Measurements from ENCODE around the gene ZNF597.

ZNF597 gene

DNA sequence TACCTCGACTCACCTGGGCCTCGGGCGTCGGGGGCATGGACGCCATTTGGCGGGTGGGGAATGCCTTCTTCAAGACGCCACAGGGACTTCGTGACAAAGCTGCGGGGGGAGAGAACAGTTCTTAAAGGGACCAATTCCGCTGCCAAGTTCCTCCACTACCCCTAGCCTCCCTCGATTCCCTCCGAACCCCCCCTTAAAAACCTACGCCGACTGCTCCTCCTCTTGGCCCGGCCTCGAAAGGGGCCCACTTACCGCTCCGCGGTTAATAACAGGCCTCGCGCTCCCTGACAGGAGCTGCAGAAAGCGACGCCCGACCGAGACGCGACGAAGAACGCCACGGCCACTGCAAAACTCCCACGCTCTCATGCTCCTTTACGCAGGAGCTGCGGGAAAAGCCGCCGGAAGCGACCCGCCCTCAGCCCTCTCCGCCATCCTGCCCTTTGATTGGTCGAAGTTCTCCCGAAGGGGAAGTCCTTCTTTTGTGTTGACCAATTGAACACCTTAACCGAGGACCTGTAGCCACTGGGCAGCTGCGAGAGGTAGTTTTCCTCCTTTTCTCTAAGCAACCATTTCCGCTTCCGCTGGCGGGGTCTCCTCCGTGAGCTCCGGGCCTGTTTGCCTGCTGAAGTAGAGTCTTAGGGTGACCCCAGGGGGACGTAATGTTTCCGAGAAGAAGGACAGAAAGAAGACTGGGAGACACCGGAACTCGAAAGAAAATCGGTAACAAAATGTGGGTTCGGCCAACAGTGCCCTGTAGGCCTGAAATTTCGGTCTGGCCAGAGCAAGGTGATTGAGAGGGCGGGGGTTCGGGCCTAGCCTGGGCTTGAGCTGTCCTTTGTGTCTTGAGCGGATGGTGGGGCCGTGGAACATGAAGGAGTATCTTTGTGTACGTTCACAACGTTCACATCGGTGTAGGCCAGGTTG is at the start of gene ZNF597, which contains the start of gene NAA60:
TSS of gene ZNF597 (minus strand) at position 397 of the 924 bp plus-strand sequence. CDS start at position 46, 351 bp downstream.
TSS of gene NAA60 (plus strand) at position 573 of the 924 bp plus-strand sequence. CDS start 32,548 bp downstream, outside the sequence.
- DNase-seq (ENCODE audit: low read depth in 2 of 2): peak; percentile 49 to 55

DNA sequence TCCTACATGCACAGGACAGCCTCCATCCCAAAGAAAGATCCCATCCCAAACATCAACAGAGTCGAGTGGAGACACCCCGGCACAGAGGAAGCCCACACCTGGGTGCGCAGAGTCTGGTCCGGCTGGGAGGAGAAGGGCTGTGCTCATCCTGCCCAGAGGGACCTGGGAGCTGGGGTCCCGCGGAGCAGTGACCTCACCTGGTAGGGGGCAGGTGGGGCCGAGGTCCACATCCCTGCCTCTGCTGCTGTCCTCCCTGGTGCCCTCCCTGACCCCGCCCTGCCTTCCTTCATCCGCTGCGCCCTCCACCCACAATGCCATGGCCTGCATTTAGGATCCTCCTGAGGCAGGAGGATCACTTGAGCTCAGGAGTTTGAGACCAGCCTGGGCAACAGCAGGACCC is 49.1 kb upstream of the ZNF597 start:
- no peak for DNase-seq (ENCODE audit: low read depth in 2 of 2)

GRCh38 chr16:3490911-3491629 is 47.8 kb upstream of the ZNF597 start:
- DNase-seq (ENCODE audit: low read depth in 2 of 2): no peak

- no peak for DNase-seq (ENCODE audit: low read depth in 2 of 2)
Observed at GRCh38 chr16:3488801-3489200, 45.5 kb upstream of the ZNF597 start.

DNA sequence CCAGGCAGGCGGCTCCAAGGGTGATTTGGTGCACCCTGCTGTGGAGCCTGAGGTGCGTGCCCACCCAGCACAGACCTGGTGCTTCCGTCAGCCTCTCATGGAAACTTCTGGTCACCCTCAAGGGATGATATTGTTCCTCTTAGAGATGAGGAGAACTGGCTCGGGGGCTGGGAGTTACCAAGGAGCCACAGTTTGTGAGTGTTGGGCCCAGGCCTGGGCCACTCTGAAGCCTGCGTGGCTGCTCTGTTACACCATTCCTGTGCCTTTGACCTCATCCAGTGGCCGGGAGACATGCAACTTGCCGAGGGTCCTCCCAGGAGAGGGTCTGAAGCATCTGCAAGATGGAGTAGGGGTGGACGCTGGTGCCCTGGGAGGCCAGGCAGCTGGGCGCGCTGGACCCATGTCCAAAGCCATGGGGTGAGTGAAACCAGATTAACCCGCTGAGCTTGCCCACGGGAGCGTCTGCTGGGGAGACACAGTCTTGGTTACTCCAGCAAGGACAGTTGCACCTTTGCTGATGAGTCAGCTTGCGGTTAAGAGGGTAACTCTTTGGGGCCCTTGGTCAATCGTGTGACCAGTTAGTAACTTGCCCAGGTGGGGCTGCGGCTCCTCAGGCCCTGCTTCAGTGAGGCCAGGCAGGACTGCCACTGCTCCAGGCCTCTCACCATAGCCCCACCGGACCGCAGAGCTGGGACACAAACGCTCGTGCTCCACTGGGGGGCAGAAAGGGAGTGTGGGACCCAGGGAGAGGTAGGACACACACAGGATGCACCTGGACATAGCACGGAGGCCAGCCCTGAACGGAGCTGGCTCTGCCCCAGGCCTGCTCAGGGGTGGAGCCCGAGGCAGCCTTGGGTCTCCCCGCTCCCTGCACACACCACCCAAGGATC is 44.5 kb upstream of the ZNF597 start:
- DNase-seq (ENCODE audit: low read depth in 2 of 2): no peak

- DNase-seq (ENCODE audit: low read depth in 2 of 2): no peak
Observed at GRCh38 chr16:3486506-3487215, 43.4 kb upstream of the ZNF597 start.

DNA sequence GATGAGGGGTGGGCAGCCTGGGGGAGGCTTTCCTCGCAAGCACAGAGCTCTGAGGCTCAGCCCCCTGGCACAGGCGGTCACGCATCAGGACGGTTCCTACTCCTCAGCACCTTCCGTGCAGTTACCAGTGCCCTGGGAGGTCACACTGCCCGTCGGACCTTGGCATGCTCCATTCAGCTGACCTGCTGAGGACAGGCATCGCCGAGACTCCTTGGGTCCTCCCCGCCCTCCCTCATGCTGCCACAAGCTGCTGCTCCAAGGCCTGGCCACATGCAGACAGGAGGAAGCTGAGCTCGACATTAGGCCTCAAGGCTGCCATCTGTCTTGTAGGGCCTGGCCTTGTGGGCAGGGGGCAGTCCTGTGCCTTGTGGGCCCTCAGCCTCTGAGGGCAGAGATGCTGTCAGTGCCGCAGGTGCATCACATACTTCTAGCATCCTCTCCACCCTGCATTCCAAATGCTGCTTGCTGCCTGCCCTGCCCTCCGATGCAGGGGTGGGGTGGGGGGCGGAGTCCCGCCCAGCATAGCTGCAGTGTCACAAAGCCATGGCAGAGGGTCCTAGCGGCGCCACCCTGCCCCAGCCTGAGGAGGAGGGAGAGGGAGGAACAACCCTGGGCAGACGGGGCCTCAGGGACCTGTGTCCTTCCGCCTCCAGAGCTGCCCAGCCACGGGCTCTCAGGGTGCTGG is 42.7 kb upstream of the ZNF597 start:
- no peak for DNase-seq (ENCODE audit: low read depth in 2 of 2)

- DNase-seq (ENCODE audit: low read depth in 2 of 2): no peak
Observed at GRCh38 chr16:3485097-3485745, 41.9 kb upstream of the ZNF597 start.

GRCh38 chr16:3484318-3485096 is 41.2 kb upstream of the ZNF597 start:
- no peak for DNase-seq (ENCODE audit: low read depth in 2 of 2)

DNA sequence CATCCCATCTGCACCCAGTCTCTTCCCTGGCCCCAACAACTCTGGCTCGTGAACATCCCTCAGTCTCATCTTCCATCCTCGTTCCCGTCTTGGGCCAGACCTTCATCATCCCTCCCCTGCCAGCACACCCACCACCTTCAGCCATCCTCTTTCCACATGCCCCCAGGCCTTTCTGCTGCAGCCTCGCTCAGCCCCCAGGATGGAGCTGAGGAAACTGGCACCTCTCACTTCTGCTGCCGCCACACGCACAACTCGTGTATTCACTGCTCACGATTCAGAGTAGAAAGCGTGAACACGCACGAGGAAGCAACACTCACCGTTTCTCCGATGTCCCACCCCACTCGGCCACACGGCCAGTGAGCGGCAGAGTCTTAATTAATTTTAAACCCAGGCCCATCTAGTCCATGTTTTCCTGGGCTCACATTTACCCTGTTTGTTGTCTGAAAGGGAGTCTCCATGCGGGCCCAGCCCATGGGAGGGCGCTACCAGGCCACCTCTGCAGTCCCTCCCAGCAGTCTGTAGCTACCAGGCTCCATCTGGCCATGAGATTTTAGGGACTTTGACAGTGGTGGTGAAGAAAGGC is 39.4 kb upstream of the ZNF597 start:
- DNase-seq (ENCODE audit: low read depth in 2 of 2): no peak

- no peak for DNase-seq (ENCODE audit: low read depth in 2 of 2)
Observed at GRCh38 chr16:3481696-3482658, 38.7 kb upstream of the ZNF597 start.

GRCh38 chr16:3480901-3481695 is 37.8 kb upstream of the ZNF597 start:
- no peak for DNase-seq (ENCODE audit: low read depth in 2 of 2)

GRCh38 chr16:3479654-3480216 is 36.4 kb upstream of the ZNF597 start:
- DNase-seq (ENCODE audit: low read depth in 2 of 2): no peak

DNA sequence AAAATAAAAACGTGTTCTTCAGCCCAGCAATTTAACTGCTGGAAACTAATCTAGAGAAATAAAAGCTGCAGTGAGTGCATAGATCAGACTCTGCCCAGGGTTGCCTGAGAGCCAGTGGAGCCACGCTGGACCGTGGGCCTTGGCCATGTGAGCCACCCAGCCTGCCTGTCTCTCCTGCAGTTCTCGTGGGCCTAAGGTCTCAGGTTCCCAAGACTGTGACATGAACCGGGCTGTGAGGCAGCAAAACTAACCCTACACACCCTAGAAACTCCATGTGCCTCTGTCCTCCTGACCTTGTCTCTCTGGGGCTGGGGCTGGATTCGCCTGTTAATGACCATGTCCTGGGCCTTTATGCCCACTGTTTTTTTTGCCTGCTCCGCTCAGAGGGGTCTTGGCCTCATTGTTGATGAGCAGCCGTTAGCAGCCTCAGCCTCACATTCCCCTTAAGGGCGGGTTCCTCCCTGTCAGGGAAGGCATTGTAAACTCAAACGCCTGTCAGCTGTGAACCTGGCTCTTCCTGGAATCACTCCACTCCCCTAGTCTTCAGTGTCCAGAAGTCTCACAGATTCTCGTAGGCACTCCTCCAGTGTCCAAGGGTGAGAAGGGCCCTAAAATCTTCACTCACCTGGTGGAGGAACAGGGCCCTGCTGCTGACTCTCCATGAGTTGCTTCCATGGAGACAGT is 35.1 kb upstream of the ZNF597 start:
- DNase-seq (ENCODE audit: low read depth in 2 of 2): no peak

DNA sequence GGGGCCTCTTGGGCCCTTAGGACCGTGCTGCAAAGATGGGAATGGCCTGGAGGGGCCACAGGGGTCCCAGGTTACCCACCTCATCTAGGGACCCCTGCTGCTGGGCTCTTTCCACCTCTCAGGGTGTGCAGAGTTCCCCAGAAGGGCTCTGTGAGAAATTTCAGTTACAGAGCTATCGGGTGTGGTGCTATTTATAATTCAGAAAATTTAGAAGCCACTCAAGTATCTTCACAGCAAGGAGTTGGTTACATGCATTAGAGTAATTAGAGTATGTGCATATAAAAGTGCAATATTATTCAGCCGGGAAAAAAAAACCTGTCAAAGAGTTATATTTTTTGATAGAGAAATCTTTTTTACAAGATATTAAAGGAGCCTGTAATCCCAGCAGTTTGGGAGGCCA is 33.1 kb upstream of the ZNF597 start:
- DNase-seq (ENCODE audit: low read depth in 2 of 2): no peak

Data from stimulated activated CD8-positive, alpha-beta memory T cell treated with anti-CD3 and anti-CD28 coated beads, Interleukin-7, amount 100 ng/mL, for 1 hour (primary cell).